ENCODE data around the gene TP53RK. TPM values are rescaled to one million over a fixed set of nuclear protein-coding genes. Genes with fewer than 3 reads are reported as not detected.

The TP53RK gene
- total and polyA plus RNA-seq, 2 donors (not counting 1 experiment from before 2014, with no cell fraction given): 3.1 to 22.5 TPM

DNA sequence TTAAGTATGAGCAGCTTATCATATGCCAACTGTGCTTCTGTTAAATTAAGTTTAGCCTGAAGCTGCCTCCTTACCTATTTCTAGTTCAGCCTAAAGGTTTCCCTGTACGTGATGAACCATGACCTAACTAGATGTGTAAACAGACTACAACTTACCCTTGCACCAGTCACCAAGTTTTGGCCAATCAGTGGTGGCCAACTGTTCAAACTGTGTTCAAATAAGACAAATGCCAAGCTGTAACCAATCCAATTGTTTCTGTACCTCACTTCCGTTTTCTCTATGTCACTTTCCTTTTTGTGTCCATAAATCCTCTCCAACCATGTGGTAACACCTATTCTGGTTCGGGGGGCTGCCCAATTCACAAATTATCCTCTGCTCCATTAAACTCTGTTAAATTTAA, 14.2 kb upstream of the TP53RK start:
- 100% methylated on average over 2 of the region's 3 CpGs for WGBS (ENCODE audit: insufficient coverage)
- DNase-seq (no peak), ATAC-seq (ENCODE audit: low read depth) (no peak)
- Histone ChIP-seq H3K27me3 (replicated peaks in 1 of 4; ENCODE audit: control extremely low read depth in 1 of 4, control insufficient read depth in 3 of 4, insufficient read depth in 4 of 4, low read length in 3 of 4) (peaks cover 0 to 15% (median 3%) of the 10 kb centered on the region in 4 experiments), H3K4me1 (ENCODE audit: control insufficient read depth in 2 of 2, insufficient read depth in 2 of 2, low read length in 2 of 2) (no peaks in the 10 kb centered on the region), H3K36me3 (replicated peaks in 1 of 2; ENCODE audit: control extremely low read depth in 1 of 2, control insufficient read depth in 1 of 2, extremely low read depth in 1 of 2, insufficient read depth in 2 of 2, low read length in 1 of 2) (no peaks in the 10 kb centered on the region), H3K4me3 (ENCODE audit: control extremely low read depth in 1 of 5, extremely low read depth in 1 of 5, insufficient read depth in 1 of 5, low read depth in 2 of 5, low read length in 4 of 5) (no peak overlapping the region), H2AFZ (ENCODE audit: insufficient read depth, low read depth, low read length, poor library complexity, severe bottlenecking) (no peak overlapping the region), H3K27ac (ENCODE audit: low read length in 2 of 2) (no peak overlapping the region), H3K79me2 (ENCODE audit: control insufficient read depth, insufficient read depth, low read length) (no peaks in the 10 kb centered on the region), H3K4me2 (replicated peaks; ENCODE audit: low read depth, low read length, poor library complexity, severe bottlenecking) (no peak overlapping the region), H3K9me3 (ENCODE audit: control extremely low read depth in 1 of 3, control insufficient read depth in 2 of 3, insufficient read depth in 1 of 3, low read length in 2 of 3) (peaks cover 1 to 12% (median 2%) of the 10 kb centered on the region in 3 donors), H3K9ac (ENCODE audit: low read length) (no peak overlapping the region), H4K20me1 (ENCODE audit: control insufficient read depth, insufficient read depth, low read length, poor library complexity, severe bottlenecking) (no peaks in the 10 kb centered on the region)
- Mint-ChIP-seq H3K4me1 (no peaks in the 10 kb centered on the region), H3K27ac (no peak overlapping the region), H3K9me3 (ENCODE audit: insufficient read depth) (peaks cover 2% of the 10 kb centered on the region), H3K27me3 (peaks cover 51% of the 10 kb centered on the region), H3K4me3 (no peak overlapping the region)
- intact Hi-C loops (cut with micrococcal nuclease): no loop called here
- TF ChIP-seq CTCF (IDR thresholded peaks at IDR 0.05): no peak
- no peak for TF ChIP-seq EZH2 (IDR thresholded peaks at IDR 0.05; ENCODE audit: borderline replicate concordance, insufficient read depth, low read depth, low read length, poor library complexity, severe bottlenecking)
- ChIA-PET POLR2A (no interaction called here), CTCF (interaction anchor here (1.0 kb wide), 1 partner anchor 12 kb away, joined by 3 read pairs; no protein-coding TSS in a partner anchor)

GRCh38 chr20:46702447-46703203, 13.4 kb upstream of the TP53RK start:
- H3K4me3 Mint-ChIP-seq: no peak overlapping the region
- no peak for DNase-seq
- Histone ChIP-seq H3K4me2 (replicated peaks; ENCODE audit: low read depth, low read length, poor library complexity, severe bottlenecking) (no peak overlapping the region), H3K79me2 (ENCODE audit: control insufficient read depth, insufficient read depth, low read length) (no peaks in the 10 kb centered on the region), H3K9ac (ENCODE audit: low read length) (no peak overlapping the region), H3K27me3 (replicated peaks in 1 of 4; ENCODE audit: control extremely low read depth in 1 of 4, control insufficient read depth in 3 of 4, insufficient read depth in 4 of 4, low read length in 3 of 4) (peaks cover 0 to 13% (median 2%) of the 10 kb centered on the region in 4 experiments), H3K36me3 (replicated peaks in 1 of 2; ENCODE audit: control extremely low read depth in 1 of 2, control insufficient read depth in 1 of 2, extremely low read depth in 1 of 2, insufficient read depth in 2 of 2, low read length in 1 of 2) (no peaks in the 10 kb centered on the region), H3K27ac (ENCODE audit: low read length in 2 of 2) (no peak overlapping the region), H2AFZ (ENCODE audit: insufficient read depth, low read depth, low read length, poor library complexity, severe bottlenecking) (no peak overlapping the region), H4K20me1 (ENCODE audit: control insufficient read depth, insufficient read depth, low read length, poor library complexity, severe bottlenecking) (no peaks in the 10 kb centered on the region), H3K4me3 (ENCODE audit: control extremely low read depth in 1 of 5, extremely low read depth in 1 of 5, insufficient read depth in 1 of 5, low read depth in 2 of 5, low read length in 4 of 5) (no peak overlapping the region), H3K9me3 (ENCODE audit: control extremely low read depth in 1 of 3, control insufficient read depth in 2 of 3, insufficient read depth in 1 of 3, low read length in 2 of 3) (peaks cover 1 to 9% (median 2%) of the 10 kb centered on the region in 3 donors), H3K4me1 (ENCODE audit: control insufficient read depth in 2 of 2, insufficient read depth in 2 of 2, low read length in 2 of 2) (no peaks in the 10 kb centered on the region)
- no peak for ATAC-seq (ENCODE audit: low read depth)
- TF ChIP-seq EZH2 (IDR thresholded peaks at IDR 0.05; ENCODE audit: borderline replicate concordance, insufficient read depth, low read depth, low read length, poor library complexity, severe bottlenecking) (no peak), CTCF (IDR thresholded peaks at IDR 0.05) (no peak)
- peaks cover 46% of the 10 kb centered on the region for H3K27me3 Mint-ChIP-seq
- no peak overlapping the region for H3K27ac Mint-ChIP-seq
- no peaks in the 10 kb centered on the region for H3K4me1 Mint-ChIP-seq
- CTCF ChIA-PET: interaction anchor here (0.7 kb wide), 1 partner anchor 184 kb away, joined by 3 read pairs; no protein-coding TSS in a partner anchor
- H3K9me3 Mint-ChIP-seq (ENCODE audit: insufficient read depth): peaks cover 2% of the 10 kb centered on the region
- intact Hi-C loops (cut with micrococcal nuclease): no loop called here
- POLR2A ChIA-PET: no interaction called here
- WGBS (ENCODE audit: insufficient coverage): 98% methylated on average over 4 of the region's 8 CpGs

Measured in B cell (primary cell).